PC-3 (cell line): Measurements from ENCODE around the gene DEFB129. TPM values are rescaled to one million over a fixed set of nuclear protein-coding genes. Genes with fewer than 3 reads are reported as not detected.

Experiments used
- ATAC-seq: fragments of 200-7000 bp; cut with Tn5 transposase; 2 replicates; pipeline ENCODE4 v1.9.1; 2020; ENCODE audit warnings: mild to moderate bottlenecking, moderate library complexity
- BruUV-seq: library from RNA; stranded (reverse); fragments of 400-500 nt; replicated peaks from 2 replicates; lab custom pipeline; 2021; lab: Mats Ljungman, UMichigan
- CTCF ChIA-PET: fragments of 300-600 bp; sonication (Branson Sonifier 250); formaldehyde crosslinking; loops from one replicate; lab custom pipeline; 2022; ENCODE audit warnings: antibody characterized with exemption; lab: Charles Lee
- POLR2A ChIA-PET: fragments of 300-600 bp; sonication (Branson Sonifier 250); formaldehyde crosslinking; loops from one replicate; lab custom pipeline; 2022; ENCODE audit warnings: antibody characterized with exemption; ENCODE audit not compliant: unreplicated experiment; lab: Charles Lee
- DNase-seq: peaks from one replicate; pipeline ENCODE4 v3.0.0-alpha.2; 2015
- H2AFZ ChIP-seq: fragments of 300-600 bp; sonication (generic); 2 replicates; pipeline ENCODE4 v1.6.0; 2016; ENCODE audit warnings: antibody characterized with exemption, low read length
- H3F3A ChIP-seq: fragments of 300-600 bp; sonication (generic); one replicate; pipeline ENCODE4 v1.6.0; 2017; ENCODE audit warnings: antibody characterized with exemption, low read length, control low read depth, mild to moderate bottlenecking; ENCODE audit not compliant: unreplicated experiment
- H3K27ac ChIP-seq: fragments of 300-600 bp; sonication (generic); 2 replicates; pipeline ENCODE4 v1.5.1; 2016; ENCODE audit warnings: mild to moderate bottlenecking, low read length
- H3K27me3 ChIP-seq: fragments of 300-600 bp; sonication (generic); 2 replicates; pipeline ENCODE4 v1.6.1; 2016; ENCODE audit warnings: low read length, mixed read lengths
- H3K36me3 ChIP-seq: fragments of 300-600 bp; sonication (generic); 2 replicates; pipeline ENCODE4 v1.6.1; 2016; ENCODE audit warnings: low read depth, mixed run types, low read length, mixed read lengths
- H3K4me1 ChIP-seq: fragments of 300-600 bp; sonication (generic); 2 replicates; pipeline ENCODE4 v1.5.1; 2016; ENCODE audit warnings: low read length; ENCODE audit not compliant: insufficient read depth
- H3K4me2 ChIP-seq: fragments of 300-600 bp; sonication (generic); 2 replicates; pipeline ENCODE4 v1.6.0; 2016; ENCODE audit warnings: low read length
- H3K4me3 ChIP-seq: fragments of 300-600 bp; sonication (generic); 2 replicates; pipeline ENCODE4 v1.5.1; 2016; ENCODE audit warnings: mild to moderate bottlenecking, low read length, mixed read lengths
- H3K79me2 ChIP-seq: fragments of 300-600 bp; sonication (generic); 2 replicates; pipeline ENCODE4 v1.6.1; 2017; ENCODE audit warnings: low read length, mixed read lengths
- H3K9ac ChIP-seq: fragments of 300-600 bp; sonication (generic); 2 replicates; pipeline ENCODE4 v1.6.0; 2016; ENCODE audit warnings: mild to moderate bottlenecking, low read length
- H3K9me2 ChIP-seq: fragments of 300-600 bp; sonication (generic); replicated peaks from 2 replicates; pipeline ENCODE4 v1.6.1; 2016; ENCODE audit warnings: mixed run types, low read length, mixed read lengths
- H3K9me3 ChIP-seq: fragments of 300-600 bp; sonication (generic); 2 replicates; pipeline ENCODE4 v1.6.1; 2016; ENCODE audit warnings: low read length, mixed read lengths
- H4K20me1 ChIP-seq: fragments of 300-600 bp; sonication (generic); 2 replicates; pipeline ENCODE4 v1.6.1; 2016; ENCODE audit warnings: low read length, mixed read lengths
- EZH2 ChIP-seq: fragments of 300-600 bp; sonication (generic); IDR thresholded peaks from one replicate; pipeline ENCODE4 v1.6.1; 2017; ENCODE audit warnings: antibody characterized with exemption, mild to moderate bottlenecking, low read length; ENCODE audit not compliant: unreplicated experiment
- EZH2phosphoT487 ChIP-seq: fragments of 300-600 bp; sonication (generic); IDR thresholded peaks from 2 replicates; pipeline ENCODE4 v1.6.1; 2018; ENCODE audit warnings: mild to moderate bottlenecking, antibody characterized with exemption, low read length, borderline replicate concordance
- intact Hi-C: fragments of 100-400 bp; cut with micrococcal nuclease; formaldehyde crosslinking; loops from 2 replicates; pipeline ENCODE4 v1.9.0; 2023
- total RNA-seq: library from RNA; depleted of rRNA; stranded (reverse); fragments of >200 nt; gene quantifications from 2 replicates; pipeline ENCODE4 v1.2.3, GENCODE V29; 2014
- TF ChIP-seq, protein P1 (sequence below): fragments of 300-600 bp; sonication (generic); conservative IDR thresholded peaks from 2 replicates; pipeline ENCODE4 v1.5.1; 2017; ENCODE audit warnings: antibody characterized with exemption, low read depth, mild to moderate bottlenecking, low read length

DEFB129 gene
- total RNA-seq, 1 experiment from 2014 or later = not detected

DNA sequence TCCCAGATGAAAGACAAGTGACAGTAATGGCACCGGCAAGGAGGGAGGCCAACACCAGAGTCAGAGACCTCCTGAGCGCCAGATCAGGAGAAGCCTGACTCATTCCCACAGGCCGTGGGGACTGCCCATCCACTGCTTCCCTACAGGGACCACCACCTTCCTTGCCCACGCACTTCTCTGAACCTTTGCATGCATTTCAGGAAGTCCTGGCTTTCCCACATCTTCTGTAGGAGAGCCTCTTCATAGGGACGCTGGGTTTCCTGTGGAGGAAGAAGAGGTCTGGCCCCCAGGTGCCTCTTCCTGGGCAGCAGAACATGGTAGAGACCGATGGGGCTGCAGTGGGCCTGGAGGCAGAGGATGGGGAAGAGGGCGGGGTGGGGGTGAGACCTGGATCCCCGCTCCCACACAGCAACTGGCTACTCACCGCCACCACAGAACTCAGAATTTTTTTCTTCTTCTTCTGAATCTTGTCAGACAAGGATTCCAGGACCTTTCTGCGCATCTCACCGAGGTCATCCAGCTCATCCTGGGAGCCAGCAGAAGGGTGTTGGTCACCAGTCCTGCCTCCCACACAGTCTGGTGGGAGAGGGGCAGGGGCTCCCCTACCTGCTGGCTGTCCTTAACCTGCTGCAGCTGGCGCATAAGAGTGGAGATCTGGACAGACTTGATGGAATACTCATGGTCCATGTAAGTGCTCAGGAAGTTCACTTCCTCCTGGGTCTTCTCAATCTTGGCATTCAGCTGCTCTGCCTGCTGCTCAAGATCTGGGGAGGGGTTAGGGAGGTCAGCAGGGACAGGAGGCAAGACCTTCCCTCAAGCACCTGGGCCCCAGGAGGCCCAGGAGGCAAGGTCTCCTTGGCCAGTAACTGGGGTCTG, 49.8 kb downstream of the DEFB129 start:
- BruUV-seq = TSS peak; percentile 39
- no peaks in the 10 kb centered on the region for H3F3A ChIP-seq
- H3K4me3 ChIP-seq = no peak overlapping the region
- no peaks in the 10 kb centered on the region for H3K9me2 ChIP-seq
- peaks cover 11% of the 10 kb centered on the region for H3K36me3 ChIP-seq
- no peak for ATAC-seq
- H3K9ac ChIP-seq = no peak overlapping the region
- H2AFZ ChIP-seq = no peak overlapping the region
- no peak for DNase-seq
- TF ChIP-seq EZH2phosphoT487 = no peak
- TF ChIP-seq, protein P1, sequence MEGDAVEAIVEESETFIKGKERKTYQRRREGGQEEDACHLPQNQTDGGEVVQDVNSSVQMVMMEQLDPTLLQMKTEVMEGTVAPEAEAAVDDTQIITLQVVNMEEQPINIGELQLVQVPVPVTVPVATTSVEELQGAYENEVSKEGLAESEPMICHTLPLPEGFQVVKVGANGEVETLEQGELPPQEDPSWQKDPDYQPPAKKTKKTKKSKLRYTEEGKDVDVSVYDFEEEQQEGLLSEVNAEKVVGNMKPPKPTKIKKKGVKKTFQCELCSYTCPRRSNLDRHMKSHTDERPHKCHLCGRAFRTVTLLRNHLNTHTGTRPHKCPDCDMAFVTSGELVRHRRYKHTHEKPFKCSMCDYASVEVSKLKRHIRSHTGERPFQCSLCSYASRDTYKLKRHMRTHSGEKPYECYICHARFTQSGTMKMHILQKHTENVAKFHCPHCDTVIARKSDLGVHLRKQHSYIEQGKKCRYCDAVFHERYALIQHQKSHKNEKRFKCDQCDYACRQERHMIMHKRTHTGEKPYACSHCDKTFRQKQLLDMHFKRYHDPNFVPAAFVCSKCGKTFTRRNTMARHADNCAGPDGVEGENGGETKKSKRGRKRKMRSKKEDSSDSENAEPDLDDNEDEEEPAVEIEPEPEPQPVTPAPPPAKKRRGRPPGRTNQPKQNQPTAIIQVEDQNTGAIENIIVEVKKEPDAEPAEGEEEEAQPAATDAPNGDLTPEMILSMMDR = no peak
- no peak for TF ChIP-seq EZH2
- POLR2A ChIA-PET = no interaction called here
- H3K27ac ChIP-seq = no peak overlapping the region
- intact Hi-C loops = no loop called here
- CTCF ChIA-PET = no interaction called here
- H3K27me3 ChIP-seq = no peaks in the 10 kb centered on the region
- H3K4me2 ChIP-seq = no peak overlapping the region
- H3K79me2 ChIP-seq = no peaks in the 10 kb centered on the region
- H4K20me1 ChIP-seq = no peaks in the 10 kb centered on the region
- H3K9me3 ChIP-seq = no peaks in the 10 kb centered on the region
- no peaks in the 10 kb centered on the region for H3K4me1 ChIP-seq

DNA sequence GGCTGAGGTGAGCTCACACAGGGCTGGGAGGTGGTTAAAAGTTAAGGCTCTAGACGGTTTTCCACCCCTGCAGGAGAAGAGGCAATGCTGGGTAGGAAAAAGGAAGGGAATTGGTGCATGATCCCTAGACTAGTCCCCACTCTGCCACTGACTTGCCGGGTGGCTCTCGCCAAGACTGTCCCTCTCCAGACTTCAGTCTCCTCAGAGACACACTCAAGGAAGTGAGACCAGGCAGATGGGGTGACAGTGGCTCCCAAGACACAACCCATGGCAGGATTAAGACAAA, 50.4 kb downstream of the DEFB129 start:
- Histone ChIP-seq H3K27me3 (no peaks in the 10 kb centered on the region), H3K9ac (no peak overlapping the region), H3K4me1 (no peaks in the 10 kb centered on the region), H3K4me2 (no peak overlapping the region), H3K27ac (no peak overlapping the region), H2AFZ (no peak overlapping the region), H3K36me3 (peaks cover 11% of the 10 kb centered on the region), H3K9me3 (no peaks in the 10 kb centered on the region), H3K9me2 (no peaks in the 10 kb centered on the region), H3K79me2 (no peaks in the 10 kb centered on the region), H4K20me1 (no peaks in the 10 kb centered on the region), H3F3A (no peaks in the 10 kb centered on the region), H3K4me3 (no peak overlapping the region)
- no peak for ATAC-seq
- DNase-seq = no peak
- no TSS peak for BruUV-seq
- TF ChIP-seq EZH2 (no peak), EZH2phosphoT487 (no peak)
- TF ChIP-seq, protein P1 = no peak
- ChIA-PET POLR2A (no interaction called here), CTCF (no interaction called here)
- intact Hi-C loops = no loop called here

DNA sequence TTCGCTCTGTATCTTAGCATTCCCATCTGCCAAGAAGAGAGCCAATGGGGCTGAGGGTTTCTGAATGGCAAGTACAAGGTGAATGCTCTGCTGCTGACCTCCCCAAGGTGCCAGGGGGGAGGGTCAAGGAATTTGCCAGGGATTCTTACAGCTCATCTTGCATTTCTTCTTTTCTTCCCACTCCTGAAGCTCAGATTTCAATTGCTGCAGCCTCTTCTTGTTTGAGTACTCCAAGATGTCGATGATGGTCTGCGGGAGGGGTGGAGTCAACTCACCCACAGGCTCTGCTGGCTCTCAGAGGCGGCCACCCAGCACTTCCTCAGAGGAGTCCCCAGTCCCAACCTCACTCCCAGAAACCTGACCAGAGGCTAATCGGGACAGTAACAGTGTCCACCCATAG, 51.1 kb downstream of the DEFB129 start:
- Histone ChIP-seq H3K27ac (no peak overlapping the region), H3K4me2 (no peak overlapping the region), H3K79me2 (no peaks in the 10 kb centered on the region), H3K4me1 (no peaks in the 10 kb centered on the region), H3K9me2 (no peaks in the 10 kb centered on the region), H3K27me3 (no peaks in the 10 kb centered on the region), H3K9me3 (no peaks in the 10 kb centered on the region), H4K20me1 (no peaks in the 10 kb centered on the region), H3K4me3 (no peak overlapping the region), H3K9ac (no peak overlapping the region), H3F3A (no peaks in the 10 kb centered on the region), H2AFZ (no peak overlapping the region), H3K36me3 (peaks cover 11% of the 10 kb centered on the region)
- TF ChIP-seq, protein P1 = no peak
- TF ChIP-seq EZH2phosphoT487 (no peak), EZH2 (no peak)
- intact Hi-C loops = no loop called here
- no peak for DNase-seq
- no TSS peak for BruUV-seq
- POLR2A ChIA-PET = no interaction called here
- no peak for ATAC-seq
- CTCF ChIA-PET = interaction anchor here (0.6 kb wide), 1 partner anchor 23 kb away, joined by 5 read pairs; no protein-coding TSS in a partner anchor
